K562 (cell line): Measurements from ENCODE around the gene TBL2. TPM values are rescaled to one million over a fixed set of nuclear protein-coding genes. Genes with fewer than 3 reads are reported as not detected.
A peak's percentile ranks its signal among the peaks of the same experiment; 100 is the strongest.

Experiments used
- BCOR ChIP-seq: fragments of 450-650 bp; IDR thresholded peaks from 2 replicates; pipeline ENCODE4 v1.6.1; 2016
- CCNT2 ChIP-seq: IDR thresholded peaks from 2 replicates; pipeline ENCODE4 v1.6.1; 2011; ENCODE audit warnings: borderline replicate concordance, low read depth, mild to moderate bottlenecking, moderate library complexity, mixed read lengths, low read length; ENCODE audit not compliant: insufficient read length; ENCODE audit errors: extremely low read depth
- CEBPG ChIP-seq, 3 experiments: fragments of 200-800 bp in 1 of 3; sonication (Bioruptor generic) in 1 of 3; sonication (generic) in 1 of 3; formaldehyde crosslinking in 1 of 3; IDR thresholded peaks in 2 of 3; conservative IDR thresholded peaks in 1 of 3; 2 replicates each; pipeline versions ENCODE4 v1.6.1 to v1.8.0; 2016 to 2022; ENCODE audit warnings: missing compliant biosample characterization in 2 of 3, missing genetic modification characterization in 2 of 3, mild to moderate bottlenecking in 1 of 3, missing genetic modification reagents in 1 of 3
- HEY1 ChIP-seq: fragments of 250-450 bp; sonication (Bioruptor Pico); IDR thresholded peaks from 2 replicates; pipeline ENCODE4 v1.5.0; 2020; ENCODE audit warnings: mild to moderate bottlenecking, moderate library complexity, borderline replicate concordance
- KLF1 ChIP-seq: fragments of 450-650 bp; IDR thresholded peaks from 2 replicates; pipeline ENCODE4 v1.6.1; 2016; ENCODE audit warnings: missing genetic modification characterization, missing compliant biosample characterization
- NFYB ChIP-seq: IDR thresholded peaks from 2 replicates; pipeline ENCODE4 v1.6.1; 2011; ENCODE audit warnings: mild to moderate bottlenecking, moderate library complexity; ENCODE audit not compliant: insufficient read length; ENCODE audit errors: extremely low read depth
- SIRT6 ChIP-seq: IDR thresholded peaks from one replicate; pipeline ENCODE4 v1.6.1; 2012; ENCODE audit warnings: low read depth, mild to moderate bottlenecking, control low read depth, inconsistent platforms, low read length, moderate library complexity
- TCF3 ChIP-seq: sonication (generic); formaldehyde crosslinking; IDR thresholded peaks from 2 replicates; pipeline ENCODE4 v1.4.0; 2020; ENCODE audit warnings: mild to moderate bottlenecking, missing genetic modification reagents
- ZFP30 ChIP-seq: fragments of 250-450 bp; sonication (Bioruptor Pico); IDR thresholded peaks from 2 replicates; pipeline ENCODE4 v1.8.0; 2022; ENCODE audit warnings: moderate library complexity, mild to moderate bottlenecking, inconsistent platforms, borderline replicate concordance
- ZNF134 ChIP-seq: fragments of 250-450 bp; sonication (Bioruptor Pico); conservative IDR thresholded peaks from 2 replicates; pipeline ENCODE4 v1.4.0; 2020
- polyA plus RNA-seq, 8 experiments: library from polyadenylated mRNA; depleted of rRNA in 4 of 8; stranded (reverse) in 5 of 8; unstranded in 3 of 8; fragments of >200 nt; fragmentation: Nextera tagmentation in 2 of 8; fragmentation: Illumina TruSeq in 1 of 8; extraction: Ambion mirVana in 2 of 8; extraction: Trizol in 1 of 8; gene quantifications; 2 replicates each; pipeline versions ENCODE4 v1.2.1 to v1.2.3, GENCODE V29; 2011 to 2014; ENCODE audit warnings: inconsistent platforms in 1 of 8, missing spikeins in 1 of 8
- total RNA-seq, 7 experiments: library from RNA; depleted of rRNA in 6 of 7; stranded (reverse); fragments of >200 nt in 6 of 7; fragmentation: Illumina TruSeq in 2 of 7; extraction: Trizol in 2 of 7; gene quantifications; 2 replicates each; pipeline versions ENCODE4 v1.2.1 to v1.2.3, GENCODE V29; 2011 to 2021; ENCODE audit warnings: low replicate concordance in 1 of 7
- TF ChIP-seq, protein P1 (sequence below), 2 experiments: fragments of 450-650 bp; formaldehyde crosslinking in 1 of 2; IDR thresholded peaks; 2 replicates each; pipeline versions ENCODE4 v1.4.0 to v1.6.1; 2014 to 2020; ENCODE audit warnings: mild to moderate bottlenecking in 2 of 2, borderline replicate concordance in 1 of 2, low read depth in 1 of 2
- TF ChIP-seq, protein P2 (sequence below): fragments of 250-450 bp; sonication (Bioruptor Pico); IDR thresholded peaks from 2 replicates; pipeline ENCODE4 v1.9.0; 2021; ENCODE audit warnings: mild to moderate bottlenecking, inconsistent platforms
- TF ChIP-seq, protein P3 (sequence below): sonication (generic); formaldehyde crosslinking; IDR thresholded peaks from 2 replicates; pipeline ENCODE4 v1.8.0; 2023; ENCODE audit warnings: mild to moderate bottlenecking, missing genetic modification reagents
- TF ChIP-seq, protein P4 (sequence below): IDR thresholded peaks from 2 replicates; pipeline ENCODE4 v1.6.1; 2014; ENCODE audit warnings: antibody characterized with exemption

TBL2 gene
- total and polyA plus RNA-seq, 9 of the 15 experiments (the other 6 are each of a cell fraction or from before 2014, with no cell fraction given), result 2.5 to 123 (median 49.2) TPM

DNA sequence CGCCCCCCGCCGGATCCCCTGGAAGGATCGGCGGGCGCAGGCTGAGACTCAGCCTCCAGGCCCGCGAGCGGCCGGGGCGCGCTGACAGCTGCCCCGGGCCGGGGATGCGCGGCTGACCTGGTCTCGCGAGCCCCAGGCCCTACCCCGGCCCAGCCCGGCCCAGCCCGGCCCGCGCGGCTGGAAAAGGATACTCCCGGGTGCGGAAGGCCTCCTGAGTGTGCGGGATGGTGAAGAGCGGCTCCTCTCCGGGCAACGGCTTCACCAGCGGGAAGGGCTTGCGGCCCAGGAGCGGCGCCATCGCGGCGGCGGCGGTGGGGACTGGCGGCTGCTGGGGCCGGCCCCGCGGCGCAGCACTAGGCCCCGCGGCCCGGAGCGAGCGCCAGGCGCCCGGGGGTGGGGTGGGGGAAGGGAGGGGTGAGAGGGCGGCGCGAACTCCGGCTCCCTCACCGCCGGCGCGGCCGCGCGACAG lies 56.7 kb downstream of the TBL2 start (continued):
- TF ChIP-seq, protein P1, sequence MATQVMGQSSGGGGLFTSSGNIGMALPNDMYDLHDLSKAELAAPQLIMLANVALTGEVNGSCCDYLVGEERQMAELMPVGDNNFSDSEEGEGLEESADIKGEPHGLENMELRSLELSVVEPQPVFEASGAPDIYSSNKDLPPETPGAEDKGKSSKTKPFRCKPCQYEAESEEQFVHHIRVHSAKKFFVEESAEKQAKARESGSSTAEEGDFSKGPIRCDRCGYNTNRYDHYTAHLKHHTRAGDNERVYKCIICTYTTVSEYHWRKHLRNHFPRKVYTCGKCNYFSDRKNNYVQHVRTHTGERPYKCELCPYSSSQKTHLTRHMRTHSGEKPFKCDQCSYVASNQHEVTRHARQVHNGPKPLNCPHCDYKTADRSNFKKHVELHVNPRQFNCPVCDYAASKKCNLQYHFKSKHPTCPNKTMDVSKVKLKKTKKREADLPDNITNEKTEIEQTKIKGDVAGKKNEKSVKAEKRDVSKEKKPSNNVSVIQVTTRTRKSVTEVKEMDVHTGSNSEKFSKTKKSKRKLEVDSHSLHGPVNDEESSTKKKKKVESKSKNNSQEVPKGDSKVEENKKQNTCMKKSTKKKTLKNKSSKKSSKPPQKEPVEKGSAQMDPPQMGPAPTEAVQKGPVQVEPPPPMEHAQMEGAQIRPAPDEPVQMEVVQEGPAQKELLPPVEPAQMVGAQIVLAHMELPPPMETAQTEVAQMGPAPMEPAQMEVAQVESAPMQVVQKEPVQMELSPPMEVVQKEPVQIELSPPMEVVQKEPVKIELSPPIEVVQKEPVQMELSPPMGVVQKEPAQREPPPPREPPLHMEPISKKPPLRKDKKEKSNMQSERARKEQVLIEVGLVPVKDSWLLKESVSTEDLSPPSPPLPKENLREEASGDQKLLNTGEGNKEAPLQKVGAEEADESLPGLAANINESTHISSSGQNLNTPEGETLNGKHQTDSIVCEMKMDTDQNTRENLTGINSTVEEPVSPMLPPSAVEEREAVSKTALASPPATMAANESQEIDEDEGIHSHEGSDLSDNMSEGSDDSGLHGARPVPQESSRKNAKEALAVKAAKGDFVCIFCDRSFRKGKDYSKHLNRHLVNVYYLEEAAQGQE (IDR thresholded peaks at IDR 0.05; ENCODE audit: borderline replicate concordance), result peak; percentile 47; the same call in 1 of the 2 replicates
- TF ChIP-seq, protein P1 (CRISPR knock-in tag; IDR thresholded peaks at IDR 0.05; ENCODE audit: low read depth), result no peak
- no peak for TF ChIP-seq ZFP30
- no peak for TF ChIP-seq SIRT6
- TF ChIP-seq, protein P2, sequence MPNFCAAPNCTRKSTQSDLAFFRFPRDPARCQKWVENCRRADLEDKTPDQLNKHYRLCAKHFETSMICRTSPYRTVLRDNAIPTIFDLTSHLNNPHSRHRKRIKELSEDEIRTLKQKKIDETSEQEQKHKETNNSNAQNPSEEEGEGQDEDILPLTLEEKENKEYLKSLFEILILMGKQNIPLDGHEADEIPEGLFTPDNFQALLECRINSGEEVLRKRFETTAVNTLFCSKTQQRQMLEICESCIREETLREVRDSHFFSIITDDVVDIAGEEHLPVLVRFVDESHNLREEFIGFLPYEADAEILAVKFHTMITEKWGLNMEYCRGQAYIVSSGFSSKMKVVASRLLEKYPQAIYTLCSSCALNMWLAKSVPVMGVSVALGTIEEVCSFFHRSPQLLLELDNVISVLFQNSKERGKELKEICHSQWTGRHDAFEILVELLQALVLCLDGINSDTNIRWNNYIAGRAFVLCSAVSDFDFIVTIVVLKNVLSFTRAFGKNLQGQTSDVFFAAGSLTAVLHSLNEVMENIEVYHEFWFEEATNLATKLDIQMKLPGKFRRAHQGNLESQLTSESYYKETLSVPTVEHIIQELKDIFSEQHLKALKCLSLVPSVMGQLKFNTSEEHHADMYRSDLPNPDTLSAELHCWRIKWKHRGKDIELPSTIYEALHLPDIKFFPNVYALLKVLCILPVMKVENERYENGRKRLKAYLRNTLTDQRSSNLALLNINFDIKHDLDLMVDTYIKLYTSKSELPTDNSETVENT (CRISPR knock-in tag), result no peak
- TF ChIP-seq, protein P3, sequence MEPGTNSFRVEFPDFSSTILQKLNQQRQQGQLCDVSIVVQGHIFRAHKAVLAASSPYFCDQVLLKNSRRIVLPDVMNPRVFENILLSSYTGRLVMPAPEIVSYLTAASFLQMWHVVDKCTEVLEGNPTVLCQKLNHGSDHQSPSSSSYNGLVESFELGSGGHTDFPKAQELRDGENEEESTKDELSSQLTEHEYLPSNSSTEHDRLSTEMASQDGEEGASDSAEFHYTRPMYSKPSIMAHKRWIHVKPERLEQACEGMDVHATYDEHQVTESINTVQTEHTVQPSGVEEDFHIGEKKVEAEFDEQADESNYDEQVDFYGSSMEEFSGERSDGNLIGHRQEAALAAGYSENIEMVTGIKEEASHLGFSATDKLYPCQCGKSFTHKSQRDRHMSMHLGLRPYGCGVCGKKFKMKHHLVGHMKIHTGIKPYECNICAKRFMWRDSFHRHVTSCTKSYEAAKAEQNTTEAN (CRISPR knock-in tag), result no peak
- TF ChIP-seq HEY1, result no peak
- no peak for TF ChIP-seq ZNF134 (CRISPR knock-in tag)
- TF ChIP-seq NFYB, result no peak
- no peak for TF ChIP-seq TCF3 (CRISPR knock-in tag)
- TF ChIP-seq, protein P4, sequence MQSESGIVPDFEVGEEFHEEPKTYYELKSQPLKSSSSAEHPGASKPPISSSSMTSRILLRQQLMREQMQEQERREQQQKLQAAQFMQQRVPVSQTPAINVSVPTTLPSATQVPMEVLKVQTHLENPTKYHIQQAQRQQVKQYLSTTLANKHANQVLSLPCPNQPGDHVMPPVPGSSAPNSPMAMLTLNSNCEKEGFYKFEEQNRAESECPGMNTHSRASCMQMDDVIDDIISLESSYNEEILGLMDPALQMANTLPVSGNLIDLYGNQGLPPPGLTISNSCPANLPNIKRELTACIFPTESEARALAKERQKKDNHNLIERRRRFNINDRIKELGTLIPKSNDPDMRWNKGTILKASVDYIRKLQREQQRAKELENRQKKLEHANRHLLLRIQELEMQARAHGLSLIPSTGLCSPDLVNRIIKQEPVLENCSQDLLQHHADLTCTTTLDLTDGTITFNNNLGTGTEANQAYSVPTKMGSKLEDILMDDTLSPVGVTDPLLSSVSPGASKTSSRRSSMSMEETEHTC, result no peak
- no peak for TF ChIP-seq CEBPG (CRISPR knock-in tag; IDR thresholded peaks at IDR 0.05)
- TF ChIP-seq CEBPG (tag; conservative IDR thresholded peaks at IDR 0.05 in 1 of 2, IDR thresholded peaks at IDR 0.05 in 1 of 2), result no peak
- peak; percentile 72 for TF ChIP-seq CCNT2
- 0 out of 2 replicates have a peak, but pooled peaks have one; percentile 31 for TF ChIP-seq KLF1
- no peak for TF ChIP-seq BCOR
